GM19463 (cell line): ENCODE data around the gene TIMP2.
"Not testable (repeated sequence)": the region's sequence is repeated elsewhere in the genome, so short reads cannot be mapped to it uniquely, and the experiment has no call there.

Experiments
- ATAC-seq: cut with Tn5 transposase; IDR thresholded peaks from one replicate; pipeline ENCODE4 v1.9.1; 2021; ENCODE audit warnings: mild to moderate bottlenecking, moderate library complexity; ENCODE audit not compliant: unreplicated experiment

Gene TIMP2

GRCh38 chr17:78908426-78908825, 16.8 kb downstream of the TIMP2 start:
- no peak for ATAC-seq

GRCh38 chr17:78905541-78905940, 19.6 kb downstream of the TIMP2 start:
- no peak for ATAC-seq

DNA sequence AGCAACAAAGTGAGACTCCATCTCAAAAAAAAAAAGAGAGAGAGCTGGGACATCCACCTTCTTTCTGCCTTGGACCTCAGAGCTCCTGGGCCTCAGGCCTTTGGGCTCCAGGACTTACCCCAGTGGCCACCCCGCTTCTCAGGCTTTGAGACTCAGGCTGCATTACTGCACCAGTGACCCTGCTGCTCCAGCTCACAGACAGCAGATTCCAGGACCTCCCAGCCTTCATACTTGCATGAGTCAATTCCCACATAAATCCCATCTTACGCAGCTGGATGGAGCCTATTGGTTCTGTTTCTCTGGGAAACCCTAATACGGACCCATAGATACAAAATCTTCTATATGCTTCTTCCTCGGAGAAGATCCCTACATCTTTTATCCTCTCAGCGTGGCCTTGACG, 20.1 kb downstream of the TIMP2 start:
- no peak for ATAC-seq

DNA sequence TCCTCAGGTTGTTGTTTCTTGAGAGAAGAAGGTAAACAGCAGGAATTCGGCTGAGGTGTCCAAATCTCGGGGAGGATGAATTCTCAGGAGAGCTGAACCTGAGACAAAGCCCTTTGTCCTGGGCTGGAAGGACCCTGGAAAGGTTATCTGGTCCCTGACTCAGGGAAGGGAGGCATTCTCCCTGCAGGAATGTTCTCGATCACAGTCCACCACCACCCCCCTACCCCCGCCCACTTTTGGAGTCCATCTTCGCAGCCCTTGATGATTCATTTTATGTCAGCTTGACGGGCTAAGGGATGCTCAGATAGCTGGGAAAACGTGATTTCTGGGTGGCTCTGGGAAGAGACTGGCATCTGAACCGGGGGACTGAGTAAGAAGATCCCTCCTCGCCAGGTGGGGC, 20.8 kb downstream of the TIMP2 start:
- no peak for ATAC-seq

DNA sequence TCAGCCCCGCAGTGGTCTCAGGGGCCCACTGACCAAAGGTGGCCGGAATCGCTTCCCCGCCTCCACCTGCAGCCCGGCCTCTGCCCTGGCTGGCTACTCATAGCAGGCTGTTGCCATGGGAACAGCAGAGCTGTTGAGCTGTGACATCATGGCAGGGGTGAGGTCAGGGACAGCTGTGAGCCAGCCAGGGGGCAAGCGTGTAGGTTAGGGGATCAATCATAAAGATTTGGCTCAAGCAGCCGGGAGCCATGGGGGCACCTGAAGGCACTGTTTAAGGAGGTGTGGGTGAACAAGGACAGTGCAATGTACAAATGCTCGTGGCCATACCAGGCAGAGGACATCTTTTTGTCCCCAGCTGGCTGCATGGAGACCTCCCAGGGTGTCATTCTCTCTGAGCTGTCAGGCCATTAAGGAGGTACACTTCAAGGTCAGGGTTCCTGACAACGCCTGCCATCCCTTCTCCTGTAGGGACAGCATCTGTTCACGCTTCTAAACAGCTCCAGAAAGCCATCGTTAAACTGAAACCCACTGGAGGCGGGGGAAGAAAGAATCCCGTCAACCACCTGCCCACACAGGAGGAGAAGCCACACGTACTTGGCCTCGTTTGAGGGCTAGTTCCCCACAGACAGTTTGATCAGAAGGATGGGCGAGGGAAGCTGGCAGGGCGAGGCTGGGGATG, 21.9 kb downstream of the TIMP2 start, which contains the start of gene CEP295NL:
CEP295NL (minus strand) TSS at position 101 of the 679 bp plus-strand sequence. CDS start 1,373 bp downstream, outside the sequence.
- ATAC-seq = no peak

- ATAC-seq = not testable (repeated sequence)
These were observed 23.0 kb downstream of the TIMP2 start for GRCh38 chr17:78902231-78902630.

GRCh38 chr17:78901806-78902205, 23.4 kb downstream of the TIMP2 start:
- ATAC-seq = no peak

- no peak for ATAC-seq
These were observed 24.4 kb downstream of the TIMP2 start for GRCh38 chr17:78900816-78901215.

- no peak for ATAC-seq
These were observed 25.6 kb downstream of the TIMP2 start for GRCh38 chr17:78899361-78900260.

DNA sequence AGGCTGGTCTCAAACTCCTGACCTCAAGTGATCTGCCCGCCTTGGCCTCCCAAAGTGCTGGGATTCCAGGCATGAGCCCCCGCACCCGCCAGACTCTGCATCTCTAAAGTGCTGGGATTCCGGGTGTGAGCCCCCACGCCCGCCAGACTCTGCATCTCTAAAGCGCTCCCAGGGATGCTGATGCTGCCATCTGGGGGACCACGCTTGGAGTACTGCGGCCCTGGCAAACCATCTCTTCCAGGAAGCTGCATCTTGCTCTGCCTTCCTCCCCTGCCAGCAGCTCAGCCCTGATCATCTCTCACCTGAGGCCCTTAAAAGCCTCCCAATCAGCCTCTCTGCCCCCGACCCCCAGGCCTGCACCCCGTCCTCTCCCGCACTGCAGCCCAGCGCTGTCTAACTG, 26.2 kb downstream of the TIMP2 start:
- ATAC-seq = no peak

DNA sequence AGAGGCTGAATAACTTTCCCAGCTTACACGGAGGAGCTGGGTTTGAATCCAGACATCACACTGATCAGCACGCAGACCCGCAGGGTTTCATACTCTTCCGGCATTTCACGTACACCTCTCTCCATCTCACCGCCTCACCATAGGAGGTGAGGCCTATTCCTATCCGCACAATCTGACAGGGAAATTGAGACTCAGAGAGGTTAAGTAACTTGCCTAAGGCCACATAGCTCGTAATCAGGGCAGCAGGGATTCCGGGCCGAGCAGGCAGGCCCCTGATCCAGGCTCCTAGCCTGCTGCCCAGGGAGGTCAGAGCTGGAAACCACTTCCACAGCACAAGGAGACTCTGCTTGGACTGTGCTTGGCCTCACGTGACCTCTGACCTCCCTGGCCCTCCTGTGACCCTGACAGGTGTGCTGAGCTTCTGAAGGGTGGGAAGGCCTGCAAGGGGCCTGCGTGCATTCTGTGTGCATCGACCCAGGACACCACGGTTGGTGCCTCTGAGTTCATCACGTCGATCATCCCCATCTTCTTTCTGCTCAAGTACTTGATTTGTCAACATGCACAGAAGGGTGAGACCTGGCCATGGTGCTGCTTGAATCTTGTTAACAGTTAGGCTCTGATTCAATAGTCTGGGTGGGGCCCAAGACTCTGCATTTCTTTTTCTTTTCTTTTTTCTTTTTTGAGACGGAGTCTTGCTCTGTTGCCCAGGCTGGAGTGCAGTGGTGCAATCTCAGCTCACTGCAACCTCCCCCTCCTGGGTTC, 26.9 kb downstream of the TIMP2 start:
- no peak for ATAC-seq

DNA sequence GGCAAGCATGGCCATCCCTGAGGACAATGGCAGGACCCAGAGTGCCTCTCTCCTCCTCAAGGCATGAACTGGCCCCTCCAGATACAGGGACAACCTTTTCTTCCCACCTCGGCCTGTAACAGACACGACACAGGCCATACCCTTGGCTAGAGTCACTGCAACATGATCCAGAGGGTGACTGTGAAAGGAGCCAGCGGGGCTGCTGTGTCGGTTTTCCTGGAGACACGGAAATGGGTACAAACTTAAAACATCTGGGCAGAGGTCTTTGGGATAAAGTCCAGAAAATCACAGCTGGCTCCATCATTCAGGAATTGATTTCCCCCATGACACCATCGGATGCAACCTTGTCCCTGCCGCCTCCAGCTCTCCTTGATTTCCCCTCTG, 27.5 kb downstream of the TIMP2 start:
- no peak for ATAC-seq

DNA sequence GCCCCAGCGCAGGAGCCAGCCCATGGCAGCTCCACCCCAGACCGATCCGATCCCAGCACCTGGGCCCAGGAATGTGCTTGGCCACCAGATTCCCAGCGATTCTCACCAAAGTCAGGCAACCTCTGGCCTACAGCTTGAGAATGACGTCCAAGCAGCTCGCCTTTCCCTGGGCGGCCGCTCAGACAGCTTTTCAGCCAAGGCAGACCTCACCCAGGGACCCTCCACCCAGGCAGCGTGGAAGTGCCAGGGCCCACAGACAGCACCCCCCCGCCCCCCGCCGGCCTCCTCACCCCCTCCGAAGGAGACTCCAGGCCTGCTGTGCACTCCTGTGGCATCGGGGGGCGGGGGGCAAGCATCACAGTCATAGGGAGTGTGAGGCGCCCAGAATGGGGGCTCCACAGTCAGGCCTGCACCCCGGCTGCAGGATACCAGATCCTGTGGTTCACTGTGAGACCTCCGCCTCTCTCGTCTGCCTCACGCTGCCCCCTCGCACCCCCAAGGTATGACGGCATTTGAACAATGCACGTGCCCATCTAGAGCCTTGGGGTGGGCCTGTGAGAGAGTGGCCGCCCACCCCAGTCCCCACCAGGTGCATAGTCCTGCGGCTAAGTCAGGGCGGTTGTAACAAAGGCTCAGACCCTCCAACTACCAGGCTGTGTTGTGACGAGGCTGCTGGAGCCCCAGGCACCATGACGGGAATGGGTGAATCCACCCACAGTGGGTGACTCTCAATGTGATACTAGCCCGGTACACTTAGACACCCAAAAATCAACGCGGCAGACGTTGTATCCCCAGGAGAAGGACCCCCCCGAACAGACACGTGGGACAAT, 28.1 kb downstream of the TIMP2 start:
- ATAC-seq = no peak

DNA sequence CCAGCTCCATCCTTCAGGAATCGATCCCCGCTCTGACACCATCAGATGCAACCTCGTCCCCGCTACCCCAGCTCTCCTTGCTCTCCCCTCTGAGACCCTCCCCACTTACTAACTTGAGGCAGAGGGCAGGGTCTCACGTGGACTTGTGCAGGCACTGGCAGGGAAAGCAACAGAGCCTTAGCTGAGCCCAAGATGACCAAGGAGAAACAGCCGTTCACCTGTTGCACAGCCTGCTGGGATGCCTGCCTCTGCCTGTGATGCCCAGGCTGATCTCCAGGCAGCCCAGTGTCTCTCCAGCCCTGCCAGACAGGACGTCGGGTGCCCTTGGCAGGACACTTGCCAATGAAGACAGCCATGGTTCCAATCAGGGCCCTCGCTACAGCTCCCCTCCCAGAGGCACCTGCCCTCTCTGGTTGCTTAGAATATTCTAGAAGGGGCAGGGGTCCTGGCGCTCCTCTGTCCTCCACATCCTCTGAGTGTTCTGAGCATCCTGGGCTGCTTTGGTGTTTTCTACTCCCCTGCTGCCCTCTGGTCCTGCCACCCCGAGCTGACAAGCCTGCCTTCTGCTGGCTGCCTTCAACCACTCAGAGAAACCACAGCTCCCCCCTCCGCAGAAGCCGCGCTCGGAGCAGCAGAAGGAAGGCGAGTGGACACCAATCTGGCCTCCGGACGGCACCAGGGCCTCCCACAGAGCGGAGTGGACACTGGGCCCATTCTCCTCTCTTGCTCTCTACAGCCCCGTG, 28.9 kb downstream of the TIMP2 start:
- no peak for ATAC-seq

- ATAC-seq = no peak
These were observed 29.9 kb downstream of the TIMP2 start for GRCh38 chr17:78895322-78895721.

DNA sequence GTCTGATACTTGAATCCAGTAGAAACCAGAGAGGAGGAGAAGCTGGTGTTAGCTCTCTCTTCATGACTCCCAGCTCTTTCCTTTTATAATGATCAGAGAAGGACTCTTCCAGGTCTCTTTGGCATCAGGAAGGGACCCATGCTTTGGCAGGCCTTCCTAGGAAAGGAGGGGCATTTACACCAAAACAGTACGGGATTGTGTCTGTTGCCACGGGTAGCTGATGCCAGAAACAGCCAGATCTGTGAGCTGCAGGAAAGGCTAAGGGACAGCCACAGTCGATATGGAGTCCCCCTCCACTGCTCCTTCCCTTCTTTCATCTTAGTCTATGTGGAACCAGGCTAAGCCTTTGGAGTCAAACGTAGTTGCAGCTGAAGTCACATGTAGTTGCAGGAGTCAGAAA, 31.5 kb downstream of the TIMP2 start:
- no peak for ATAC-seq

DNA sequence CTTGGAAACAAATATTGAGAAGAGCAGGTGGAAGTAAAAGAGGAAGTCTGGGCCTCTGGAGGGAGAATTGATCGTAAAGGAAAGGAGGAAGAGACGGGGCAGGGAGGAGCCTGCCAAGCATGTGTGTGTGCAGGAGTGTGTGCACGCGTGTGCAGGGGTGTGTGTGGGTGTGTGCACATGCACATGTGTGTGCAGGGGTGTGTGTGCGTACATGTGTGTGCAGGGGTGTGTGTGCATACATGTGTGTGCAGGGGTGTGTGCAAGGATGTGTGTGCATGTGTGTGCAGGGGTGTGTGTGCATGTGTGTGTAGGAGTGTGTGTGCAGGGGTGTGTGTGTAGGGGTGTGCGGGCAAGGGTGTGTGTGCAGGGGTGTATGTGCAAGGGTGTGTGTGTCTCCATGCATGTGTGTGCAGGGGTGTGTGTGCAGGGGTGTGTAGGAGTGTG, 32.2 kb downstream of the TIMP2 start:
- no peak for ATAC-seq

- no peak for ATAC-seq
These were observed 32.7 kb downstream of the TIMP2 start for GRCh38 chr17:78892520-78892919.

DNA sequence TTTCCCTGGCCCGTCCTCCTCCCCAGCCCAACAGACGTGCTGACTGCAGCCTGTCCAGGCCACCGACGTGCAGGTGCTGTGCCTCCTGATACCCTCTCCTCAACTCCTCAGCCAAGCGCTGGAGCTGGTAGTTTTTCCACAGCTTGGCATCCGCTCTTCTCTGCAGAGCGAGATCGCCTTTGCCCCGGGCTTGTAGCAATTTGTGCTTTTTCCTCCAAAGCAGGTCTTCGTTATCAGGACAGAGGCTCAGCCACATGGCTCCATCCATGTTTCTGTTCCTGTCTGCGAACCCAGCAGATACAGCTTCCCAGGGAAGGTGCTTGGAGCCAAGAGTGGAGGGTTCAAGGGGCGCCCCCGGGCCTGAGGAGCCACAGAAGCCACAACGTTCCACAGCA, 33.1 kb downstream of the TIMP2 start:
- no peak for ATAC-seq
